ENCODE measurements around the gene XRCC5.
"Not testable (repeated sequence)": the region's sequence is repeated elsewhere in the genome, so short reads cannot be mapped to it uniquely, and the experiment has no call there.

The XRCC5 gene

DNA sequence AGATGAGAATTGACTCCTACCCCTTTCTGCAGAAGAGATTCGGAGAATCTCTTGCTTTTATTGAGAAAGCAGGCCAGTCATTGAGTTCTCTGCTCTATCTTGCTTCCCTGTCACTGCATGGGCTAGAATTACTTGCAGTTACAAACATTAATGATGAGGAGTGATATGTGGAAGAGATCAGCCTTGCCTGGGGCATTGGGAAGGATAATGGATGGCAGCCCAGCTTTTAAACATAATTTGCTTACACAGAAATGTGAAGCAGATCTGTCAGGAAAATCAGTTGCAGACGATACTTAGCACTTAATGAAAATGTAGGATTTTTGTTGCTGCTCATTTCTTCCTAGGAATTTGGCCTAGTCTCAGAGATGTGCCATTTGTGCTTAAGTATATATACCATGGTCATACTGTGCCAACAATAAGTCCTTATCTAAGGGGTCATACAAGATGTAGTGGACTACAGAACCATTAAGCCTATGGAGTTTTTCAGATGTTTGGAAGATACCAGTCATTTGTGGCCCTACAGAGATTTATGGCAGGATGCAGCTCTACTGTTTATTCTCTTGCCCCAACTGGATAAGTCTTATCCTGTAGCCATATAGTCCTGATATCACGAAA lies 92.7 kb downstream of the XRCC5 start:
- Mint-ChIP-seq H3K4me1 (ENCODE audit: low read depth) (peaks cover 83% of the 10 kb centered on the region), H3K27ac (peak overlapping the region; percentile 50), H3K27me3 (no peaks in the 10 kb centered on the region), H3K36me3 (ENCODE audit: low read depth) (peaks cover 99% of the 10 kb centered on the region), H3K4me3 (no peak overlapping the region), H3K9me3 (no peaks in the 10 kb centered on the region)
- no peak for DNase-seq

GRCh38 chr2:216202626-216203250 lies 93.6 kb downstream of the XRCC5 start:
- no peaks in the 10 kb centered on the region for H3K9me3 Mint-ChIP-seq
- peak overlapping the region; percentile 88 for H3K27ac Mint-ChIP-seq
- H3K4me1 Mint-ChIP-seq (ENCODE audit: low read depth) = peaks cover 86% of the 10 kb centered on the region
- H3K4me3 Mint-ChIP-seq = no peak overlapping the region
- no peak for DNase-seq
- peaks cover 99% of the 10 kb centered on the region for H3K36me3 Mint-ChIP-seq (ENCODE audit: low read depth)
- no peaks in the 10 kb centered on the region for H3K27me3 Mint-ChIP-seq

GRCh38 chr2:216205486-216205885 lies 96.3 kb downstream of the XRCC5 start:
- Mint-ChIP-seq H3K27me3 (no peaks in the 10 kb centered on the region), H3K27ac (peak overlapping the region; percentile 97), H3K4me3 (peak overlapping the region; percentile 7), H3K9me3 (no peaks in the 10 kb centered on the region), H3K36me3 (ENCODE audit: low read depth) (peaks cover 100% of the 10 kb centered on the region), H3K4me1 (ENCODE audit: low read depth) (peaks cover 87% of the 10 kb centered on the region)
- no peak for DNase-seq

DNA sequence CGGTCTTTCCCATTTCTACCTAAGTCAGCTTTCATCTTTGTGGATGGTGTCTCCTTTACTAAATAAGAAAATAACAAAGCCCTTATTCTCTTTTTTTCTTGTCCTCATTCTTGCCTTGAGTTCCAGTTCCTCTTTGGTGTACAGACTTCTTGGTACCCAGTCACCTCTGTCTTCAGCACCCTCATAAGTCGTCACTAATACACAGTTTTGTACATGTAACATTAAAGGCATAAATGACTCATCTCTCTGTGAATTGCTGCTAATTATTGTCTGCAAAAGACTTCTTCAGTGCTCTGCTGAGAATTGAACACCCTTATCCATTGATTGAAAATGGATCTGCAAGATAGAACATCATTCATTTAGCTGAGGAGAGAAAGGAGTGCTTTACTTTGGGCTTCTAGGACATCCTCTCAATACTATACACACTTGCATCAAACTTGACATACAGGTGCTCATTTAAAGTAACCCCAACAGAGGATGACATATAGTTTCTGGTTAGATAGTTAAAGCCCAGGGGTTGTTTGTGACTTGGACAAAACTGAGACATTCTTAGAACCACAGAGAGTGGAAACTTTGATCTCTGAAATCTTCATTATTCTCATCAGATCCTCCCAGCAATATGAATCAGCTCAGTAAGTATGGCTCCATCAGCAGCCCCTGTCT lies 97.0 kb downstream of the XRCC5 start:
- H3K9me3 Mint-ChIP-seq = no peaks in the 10 kb centered on the region
- H3K27me3 Mint-ChIP-seq = no peaks in the 10 kb centered on the region
- peaks cover 84% of the 10 kb centered on the region for H3K4me1 Mint-ChIP-seq (ENCODE audit: low read depth)
- H3K27ac Mint-ChIP-seq = peak overlapping the region; percentile 97
- DNase-seq = no peak
- H3K36me3 Mint-ChIP-seq (ENCODE audit: low read depth) = peaks cover 100% of the 10 kb centered on the region
- H3K4me3 Mint-ChIP-seq = peak overlapping the region; percentile 7

GRCh38 chr2:216206821-216207220 lies 97.7 kb downstream of the XRCC5 start:
- peaks cover 100% of the 10 kb centered on the region for H3K36me3 Mint-ChIP-seq (ENCODE audit: low read depth)
- no peak for DNase-seq
- H3K27me3 Mint-ChIP-seq = no peaks in the 10 kb centered on the region
- peak overlapping the region; percentile 97 for H3K27ac Mint-ChIP-seq
- peaks cover 78% of the 10 kb centered on the region for H3K4me1 Mint-ChIP-seq (ENCODE audit: low read depth)
- H3K4me3 Mint-ChIP-seq = peak overlapping the region; percentile 17
- H3K9me3 Mint-ChIP-seq = no peaks in the 10 kb centered on the region

DNA sequence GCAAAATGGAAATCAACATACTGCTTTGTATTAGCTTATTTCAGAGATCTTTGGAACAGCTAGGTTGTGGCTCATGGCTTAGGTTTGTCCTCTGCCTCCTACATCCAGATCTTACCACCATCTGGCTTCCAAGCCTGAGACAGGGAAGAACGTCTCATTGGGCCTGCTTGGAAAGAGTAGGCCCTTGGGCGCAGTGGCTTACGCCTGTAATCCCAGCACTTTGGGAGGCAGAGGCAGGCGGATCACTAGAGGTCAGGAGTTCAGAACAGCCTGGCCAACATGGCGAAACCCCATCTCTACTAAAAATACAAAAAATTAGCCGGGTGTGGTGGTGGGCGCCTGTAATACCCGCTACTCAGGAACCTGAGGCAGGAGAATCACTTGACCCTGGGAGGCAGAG lies 99.5 kb downstream of the XRCC5 start:
- Mint-ChIP-seq H3K27ac (peak overlapping the region; percentile 97), H3K36me3 (ENCODE audit: low read depth) (peaks cover 98% of the 10 kb centered on the region), H3K4me1 (ENCODE audit: low read depth) (peaks cover 65% of the 10 kb centered on the region)
- not testable (repeated sequence) for DNase-seq, H3K27me3 Mint-ChIP-seq, H3K4me3 Mint-ChIP-seq, H3K9me3 Mint-ChIP-seq

DNA sequence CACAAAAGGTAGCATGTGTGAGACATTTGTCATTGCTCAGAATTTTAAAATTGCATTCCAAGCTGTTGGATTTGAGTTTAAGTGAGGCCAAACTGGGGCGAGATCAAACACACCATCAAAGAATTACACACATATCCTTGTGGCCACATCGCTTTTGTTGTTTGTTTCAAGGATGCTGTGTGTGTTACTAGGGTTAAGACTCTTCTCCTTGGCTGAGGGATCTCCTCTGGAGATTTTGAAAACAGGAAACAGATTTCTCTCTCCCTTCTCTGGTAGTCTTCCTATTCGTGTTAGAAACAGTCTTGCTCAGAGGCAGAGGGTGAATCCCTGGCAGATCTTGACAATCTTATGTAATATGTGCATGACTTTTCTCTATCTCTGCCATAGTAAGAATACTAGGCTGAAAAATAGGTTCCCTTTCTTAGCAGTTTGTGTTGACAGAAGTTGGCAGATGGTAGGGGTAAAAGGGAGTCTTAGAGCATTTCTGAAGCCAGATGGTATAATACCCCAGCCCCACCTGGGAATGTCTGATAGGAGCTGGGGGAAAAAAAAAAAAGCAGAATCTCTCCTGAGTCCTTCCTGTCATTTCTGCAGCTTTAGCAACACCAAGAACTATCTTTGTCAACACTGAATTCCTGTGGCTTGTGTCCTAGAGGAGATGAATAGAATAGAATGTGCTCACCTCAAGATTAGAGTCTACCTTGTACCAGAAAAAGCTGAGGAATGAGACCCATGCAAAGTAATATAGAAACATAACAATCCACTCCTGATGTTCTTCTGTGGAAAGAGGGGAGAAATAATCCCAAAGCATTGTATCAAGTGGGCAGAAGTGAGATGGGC lies 101.8 kb downstream of the XRCC5 start:
- H3K9me3 Mint-ChIP-seq = no peaks in the 10 kb centered on the region
- H3K4me1 Mint-ChIP-seq (ENCODE audit: low read depth) = peaks cover 44% of the 10 kb centered on the region
- peak overlapping the region; percentile 44 for H3K27ac Mint-ChIP-seq
- peaks cover 92% of the 10 kb centered on the region for H3K36me3 Mint-ChIP-seq (ENCODE audit: low read depth)
- no peak for DNase-seq
- no peak overlapping the region for H3K4me3 Mint-ChIP-seq
- no peaks in the 10 kb centered on the region for H3K27me3 Mint-ChIP-seq

- H3K4me1 Mint-ChIP-seq (ENCODE audit: low read depth) = peaks cover 43% of the 10 kb centered on the region
Measured at GRCh38 chr2:216211614-216212145, 102.5 kb downstream of the XRCC5 start.

GRCh38 chr2:216214768-216215167 lies 105.6 kb downstream of the XRCC5 start:
- Mint-ChIP-seq H3K27me3 (no peaks in the 10 kb centered on the region), H3K36me3 (ENCODE audit: low read depth) (peaks cover 84% of the 10 kb centered on the region), H3K9me3 (no peaks in the 10 kb centered on the region), H3K27ac (no peak overlapping the region), H3K4me1 (ENCODE audit: low read depth) (peaks cover 36% of the 10 kb centered on the region), H3K4me3 (no peak overlapping the region)
- DNase-seq = no peak

More at GRCh38 chr2:216211614-216212145, 102.5 kb downstream of the XRCC5 start:
- H3K27me3 Mint-ChIP-seq = no peaks in the 10 kb centered on the region
- no peak for DNase-seq
- H3K27ac Mint-ChIP-seq = peak overlapping the region; percentile 13
- H3K9me3 Mint-ChIP-seq = no peaks in the 10 kb centered on the region
- no peak overlapping the region for H3K4me3 Mint-ChIP-seq
- H3K36me3 Mint-ChIP-seq (ENCODE audit: low read depth) = peaks cover 91% of the 10 kb centered on the region

DNA sequence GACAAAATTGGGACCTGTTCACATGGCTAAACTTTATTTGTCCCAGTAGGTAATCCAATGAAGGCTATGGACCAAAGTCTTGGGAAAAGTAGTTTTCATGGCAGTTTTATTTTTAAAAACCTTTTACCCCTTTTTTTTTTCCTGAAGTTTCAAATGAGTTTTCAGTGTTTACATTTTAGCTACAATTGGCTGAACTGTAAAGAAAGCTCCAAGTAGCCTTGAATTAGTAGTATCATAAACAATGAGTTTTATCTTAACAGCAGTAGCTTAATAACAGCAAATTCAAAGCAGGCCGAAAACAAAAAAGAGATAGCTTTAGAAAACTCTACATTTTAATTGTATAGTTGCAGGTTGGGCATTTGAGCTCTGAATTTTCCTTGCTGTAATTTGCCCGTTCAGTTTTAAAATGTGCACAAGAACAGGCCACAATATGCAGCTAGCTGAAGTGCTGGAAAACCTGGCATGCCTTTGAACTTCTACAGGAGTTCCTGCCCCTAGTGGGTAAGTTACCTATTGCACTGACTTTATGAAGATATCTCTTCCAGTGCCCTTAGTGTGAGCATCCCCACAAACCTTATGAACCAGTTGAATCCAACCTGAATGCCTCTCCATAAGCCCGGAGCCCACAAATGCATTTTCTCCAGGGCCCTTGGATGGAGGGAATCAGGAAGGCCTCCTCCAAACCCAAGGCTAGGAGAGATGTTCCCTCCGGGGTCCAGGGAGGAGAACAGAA lies 106.7 kb downstream of the XRCC5 start:
- Mint-ChIP-seq H3K27ac (peak overlapping the region; percentile 16), H3K4me1 (ENCODE audit: low read depth) (peaks cover 35% of the 10 kb centered on the region), H3K27me3 (no peaks in the 10 kb centered on the region), H3K9me3 (no peaks in the 10 kb centered on the region), H3K4me3 (no peak overlapping the region), H3K36me3 (ENCODE audit: low read depth) (peaks cover 77% of the 10 kb centered on the region)
- DNase-seq = no peak

GRCh38 chr2:216216951-216217903 lies 108.1 kb downstream of the XRCC5 start:
- no peaks in the 10 kb centered on the region for H3K27me3 Mint-ChIP-seq
- H3K4me1 Mint-ChIP-seq (ENCODE audit: low read depth) = peaks cover 47% of the 10 kb centered on the region
- peaks cover 74% of the 10 kb centered on the region for H3K36me3 Mint-ChIP-seq (ENCODE audit: low read depth)
- DNase-seq = no peak
- peak overlapping the region; percentile 83 for H3K27ac Mint-ChIP-seq
- H3K4me3 Mint-ChIP-seq = no peak overlapping the region
- no peaks in the 10 kb centered on the region for H3K9me3 Mint-ChIP-seq

DNA sequence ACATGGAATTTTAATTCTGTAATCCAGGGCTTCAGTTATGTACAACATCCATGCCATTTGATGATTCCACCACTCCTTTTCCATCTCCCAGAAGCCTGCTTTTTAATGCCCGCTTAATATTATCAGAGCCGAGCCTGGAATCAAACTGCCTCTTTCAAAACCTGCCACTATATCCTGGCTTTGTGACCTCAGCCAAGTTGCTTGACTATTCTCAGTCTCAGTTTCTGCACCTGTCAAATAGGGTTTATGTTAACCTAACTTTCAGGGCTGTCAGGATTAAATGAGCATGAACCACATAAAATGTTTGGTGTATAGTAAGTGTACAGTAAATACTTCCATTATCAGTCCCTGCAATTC lies 108.7 kb downstream of the XRCC5 start:
- H3K27me3 Mint-ChIP-seq = no peaks in the 10 kb centered on the region
- H3K9me3 Mint-ChIP-seq = no peaks in the 10 kb centered on the region
- H3K4me1 Mint-ChIP-seq (ENCODE audit: low read depth) = peaks cover 53% of the 10 kb centered on the region
- H3K4me3 Mint-ChIP-seq = no peak overlapping the region
- peaks cover 67% of the 10 kb centered on the region for H3K36me3 Mint-ChIP-seq (ENCODE audit: low read depth)
- H3K27ac Mint-ChIP-seq = peak overlapping the region; percentile 83
- no peak for DNase-seq

GRCh38 chr2:216219861-216220260 lies 110.7 kb downstream of the XRCC5 start:
- H3K4me3 Mint-ChIP-seq = no peak overlapping the region
- no peaks in the 10 kb centered on the region for H3K27me3 Mint-ChIP-seq
- peaks cover 52% of the 10 kb centered on the region for H3K36me3 Mint-ChIP-seq (ENCODE audit: low read depth)
- H3K4me1 Mint-ChIP-seq (ENCODE audit: low read depth) = peaks cover 56% of the 10 kb centered on the region
- H3K27ac Mint-ChIP-seq = no peak overlapping the region
- DNase-seq = no peak
- H3K9me3 Mint-ChIP-seq = no peaks in the 10 kb centered on the region

Data from activated T-cell treated with anti-CD3 and anti-CD28 coated beads, Interleukin-2, amount 50 U/mL, for 24 hours (primary cell).